GM19452 (cell line): ENCODE measurements around the gene PRDX4.
A peak's percentile ranks its signal among the peaks of the same experiment; 100 is the strongest.
"Not testable (repeated sequence)": the region's sequence is repeated elsewhere in the genome, so short reads cannot be mapped to it uniquely, and the experiment has no call there.

Experiments used
- ATAC-seq: cut with Tn5 transposase; IDR thresholded peaks from one replicate; pipeline ENCODE4 v1.9.1; 2021; ENCODE audit not compliant: unreplicated experiment

The PRDX4 gene

DNA sequence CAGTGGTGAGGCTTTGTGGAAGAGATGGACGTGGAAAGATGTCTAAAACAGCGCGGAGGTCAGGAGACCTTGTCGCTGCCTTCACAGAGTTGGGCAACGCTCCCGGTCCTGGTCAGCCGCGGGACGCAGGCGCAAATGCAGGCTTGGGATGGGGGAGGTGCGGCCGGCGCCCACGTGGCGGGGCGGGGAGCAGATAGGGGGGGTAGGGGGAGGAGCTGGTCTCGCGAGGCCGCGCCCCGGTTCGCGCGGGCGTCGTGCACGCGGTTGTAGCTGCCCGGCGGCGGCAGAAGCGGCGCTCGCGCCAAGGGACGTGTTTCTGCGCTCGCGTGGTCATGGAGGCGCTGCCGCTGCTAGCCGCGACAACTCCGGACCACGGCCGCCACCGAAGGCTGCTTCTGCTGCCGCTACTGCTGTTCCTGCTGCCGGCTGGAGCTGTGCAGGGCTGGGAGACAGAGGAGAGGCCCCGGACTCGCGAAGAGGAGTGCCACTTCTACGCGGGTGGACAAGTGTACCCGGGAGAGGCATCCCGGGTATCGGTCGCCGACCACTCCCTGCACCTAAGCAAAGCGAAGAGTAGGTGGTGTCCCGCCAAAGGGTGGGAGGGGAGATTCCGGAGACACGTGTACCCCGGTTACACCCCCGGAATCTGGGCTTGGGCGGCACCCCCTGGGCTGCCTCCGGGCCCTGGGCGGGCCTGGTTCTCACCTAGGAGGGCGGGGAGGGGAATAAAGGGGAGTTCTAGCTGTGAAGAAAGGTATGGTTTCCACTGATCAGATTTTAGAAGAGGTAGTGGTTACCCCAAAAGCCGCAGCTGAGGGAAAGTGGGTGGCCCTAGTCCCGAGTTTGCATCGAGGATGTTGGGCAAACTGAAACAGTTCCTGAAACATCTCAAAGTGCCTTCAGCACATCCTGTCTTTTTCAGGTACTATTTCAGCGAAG, at the start of gene PRDX4:
PRDX4 (plus strand) TSS at position 255 of the 939 bp plus-strand sequence; CDS start at position 333, 78 bp downstream.
- peak; percentile 58 for ATAC-seq

DNA sequence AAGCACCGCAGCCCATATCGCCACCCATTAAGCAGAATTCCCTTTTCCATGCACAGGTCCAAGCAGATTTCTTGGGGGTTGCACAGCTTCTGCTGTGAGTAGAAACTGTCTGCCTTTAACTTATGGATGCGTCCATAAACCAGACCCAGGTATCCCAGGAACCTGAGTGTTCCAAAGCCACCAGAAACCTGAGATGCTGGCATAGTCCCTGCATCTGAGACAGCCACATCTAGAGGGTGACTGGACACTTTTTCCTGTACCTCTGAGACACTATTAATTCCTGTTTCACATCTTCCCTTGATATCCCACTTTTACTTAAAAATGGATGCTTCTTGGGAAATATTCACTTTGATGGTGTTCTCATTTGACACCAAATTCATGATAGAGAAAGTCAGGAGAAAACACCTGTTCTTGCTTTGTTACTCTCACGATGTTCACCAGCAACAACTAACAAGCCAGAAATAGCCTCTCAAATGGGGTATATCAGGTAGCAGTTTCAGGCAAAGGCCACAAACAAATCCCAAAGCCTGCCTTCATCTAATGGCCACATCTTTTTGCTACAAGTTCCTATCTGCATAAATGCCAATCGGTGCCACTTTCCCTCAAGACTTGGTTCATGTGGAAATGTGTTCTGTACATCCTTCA, 45.5 kb upstream of the PRDX4 start:
- ATAC-seq, result no peak

DNA sequence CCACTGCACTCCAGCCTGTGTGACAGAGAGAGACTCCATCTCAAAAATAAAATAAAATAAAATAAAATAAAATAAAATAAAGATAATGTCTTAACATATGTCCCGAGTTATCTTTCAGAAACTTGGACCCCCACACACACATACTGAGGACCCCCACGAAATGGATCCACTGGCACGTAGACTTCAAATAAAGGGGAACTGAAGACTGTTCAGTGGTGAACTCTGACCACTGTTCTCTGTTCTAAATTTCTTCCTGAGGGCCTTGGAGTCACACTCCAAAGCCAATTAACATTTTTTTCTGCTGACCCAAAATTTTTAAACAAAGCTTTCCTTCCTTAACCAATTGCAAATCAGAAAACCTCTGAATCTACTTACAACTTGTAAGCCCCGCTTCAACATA, 43.5 kb upstream of the PRDX4 start:
- no peak for ATAC-seq

DNA sequence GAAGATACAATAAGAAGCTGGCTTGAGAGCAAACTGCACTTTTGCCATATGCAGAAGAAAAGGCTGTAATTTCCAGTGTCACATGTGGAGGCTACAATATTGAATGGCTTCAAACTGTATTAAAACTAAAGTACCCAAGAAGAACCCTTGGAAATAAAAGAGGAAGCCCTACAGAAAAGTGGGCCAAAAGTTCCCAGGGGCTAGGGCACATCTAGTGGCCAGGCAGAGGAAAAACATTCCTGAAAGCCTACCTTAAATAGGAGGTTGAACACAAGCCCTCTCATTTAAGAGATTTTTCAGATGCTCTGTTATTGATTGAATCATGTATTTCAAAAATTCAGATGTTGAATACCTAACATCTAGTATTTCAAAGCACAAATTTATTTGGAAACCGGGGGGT, 40.6 kb upstream of the PRDX4 start:
- ATAC-seq, result no peak

DNA sequence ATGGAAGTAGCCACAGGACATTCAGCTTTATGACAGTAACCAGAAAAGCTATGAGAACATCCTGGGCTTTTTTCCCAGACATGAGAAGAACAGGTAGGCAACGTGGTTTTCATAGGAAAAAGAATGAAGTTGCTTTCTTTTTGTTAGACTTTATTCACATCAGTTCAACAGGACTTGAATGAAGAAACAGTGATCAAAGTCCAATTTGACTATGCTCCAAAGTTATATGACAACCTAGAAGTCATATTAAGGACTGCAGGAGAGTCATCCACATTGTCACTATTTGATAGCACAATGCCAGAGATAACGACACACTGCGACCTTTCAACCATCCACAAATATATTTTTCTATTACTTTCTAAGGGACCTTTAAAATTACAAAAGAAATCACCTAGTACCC, 39.2 kb upstream of the PRDX4 start:
- ATAC-seq, result no peak

DNA sequence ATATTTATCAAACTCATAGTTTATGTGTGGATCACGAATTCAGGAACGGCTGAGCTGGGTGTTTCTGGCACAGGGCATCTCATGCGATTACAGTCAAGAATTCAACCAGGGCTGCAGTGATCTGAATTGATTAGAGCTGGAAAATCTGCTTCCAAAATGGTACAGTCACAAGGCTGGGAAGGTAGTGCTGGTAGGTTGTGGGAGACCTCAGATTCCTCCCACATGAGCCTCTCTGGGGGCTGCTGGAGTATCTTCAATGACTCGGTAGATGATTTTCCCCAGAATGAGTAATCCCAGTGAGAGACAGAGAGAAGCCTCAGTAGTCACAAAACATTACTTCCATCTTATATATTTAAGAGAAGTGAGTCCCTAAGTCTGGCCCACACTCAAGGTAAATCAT, 36.2 kb upstream of the PRDX4 start:
- no peak for ATAC-seq

DNA sequence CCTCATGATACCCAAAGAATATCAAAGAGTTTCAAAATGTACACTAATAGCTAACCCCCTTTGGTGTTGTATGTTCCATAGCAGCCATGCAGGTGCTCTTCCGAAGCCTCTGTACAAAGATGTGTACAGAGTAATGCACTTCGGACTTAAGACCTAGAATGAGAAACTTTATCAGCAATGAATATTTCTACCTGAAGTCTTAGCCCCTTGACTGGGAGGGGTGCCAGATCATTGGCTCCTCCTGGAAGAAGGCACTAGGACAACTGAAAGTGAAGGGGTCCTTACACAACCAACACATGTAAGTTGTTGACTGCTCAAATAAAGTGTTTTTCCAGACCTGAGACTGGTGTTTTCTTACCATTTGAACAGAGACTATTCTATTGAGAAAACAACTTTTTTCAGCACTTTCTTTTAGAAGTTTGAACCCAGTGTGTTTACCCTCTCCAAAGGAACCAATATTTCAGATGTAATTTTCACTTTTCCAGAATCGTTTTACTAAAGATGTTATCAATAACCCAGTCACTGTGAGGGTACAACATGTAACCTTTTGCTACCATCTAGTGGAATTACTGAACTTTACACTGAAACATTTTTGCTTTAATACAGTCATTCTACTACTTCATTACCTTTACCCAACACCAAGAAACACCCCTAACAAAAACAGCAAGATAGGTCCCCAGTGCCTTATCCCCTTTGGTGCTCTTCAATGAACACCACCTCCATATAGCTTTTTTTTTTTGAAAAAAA, 33.3 kb upstream of the PRDX4 start:
- no peak for ATAC-seq

DNA sequence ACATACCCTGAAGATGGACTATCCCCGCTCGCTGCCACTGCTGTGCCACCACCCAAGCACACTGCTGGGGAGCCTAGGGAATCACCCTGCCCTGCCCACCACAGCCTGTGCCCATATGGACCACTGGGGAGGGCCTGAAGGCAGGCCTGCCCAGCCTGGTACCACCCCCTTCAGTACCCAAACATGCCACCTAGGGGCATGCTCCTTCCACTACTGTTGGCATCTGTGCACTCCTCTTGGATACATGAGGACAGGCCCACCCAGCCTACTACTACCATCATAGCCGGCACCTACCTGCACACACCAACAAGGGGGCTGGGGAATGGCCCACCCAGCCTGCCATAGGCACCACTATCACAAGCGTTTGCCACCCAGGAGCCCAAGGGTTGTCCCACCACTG, 30.1 kb upstream of the PRDX4 start:
- ATAC-seq, result no peak

DNA sequence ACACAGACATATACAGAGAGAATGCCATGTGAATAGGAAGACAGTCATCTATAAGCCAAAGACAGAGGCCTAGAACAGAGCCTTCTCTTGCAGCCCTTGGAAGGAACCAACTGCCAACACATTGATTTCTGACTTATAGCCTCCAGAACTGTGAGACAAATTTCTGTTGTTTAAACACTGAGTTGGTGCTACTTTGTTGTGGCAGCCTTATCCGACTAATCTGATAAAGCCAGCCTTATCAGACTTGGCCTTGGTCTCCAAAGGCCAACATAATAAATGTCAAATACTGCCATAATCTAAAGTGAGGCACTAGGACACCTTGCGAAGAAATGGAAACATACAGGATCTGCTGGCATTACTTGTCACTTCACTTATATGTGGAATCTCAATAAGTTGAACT, 24.3 kb upstream of the PRDX4 start:
- ATAC-seq, result no peak

DNA sequence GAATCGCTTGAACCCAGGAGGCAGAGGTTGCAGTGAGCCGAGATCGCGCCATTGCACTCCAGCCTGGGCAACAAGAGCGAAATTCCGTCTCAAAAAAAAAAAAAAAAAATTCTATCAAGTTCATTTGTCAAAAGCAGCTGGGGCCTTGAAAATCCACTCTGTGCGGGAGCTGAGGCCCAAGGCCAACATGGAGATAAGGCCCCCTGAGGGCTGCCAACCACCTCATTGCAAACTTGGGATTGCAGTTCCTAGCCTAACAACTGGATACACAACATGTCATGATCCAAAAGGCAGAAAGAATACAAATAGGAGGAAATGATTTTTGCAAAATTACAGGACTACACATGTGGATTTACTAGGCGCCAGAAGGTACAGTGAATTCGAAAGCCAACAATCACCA, 22.5 kb upstream of the PRDX4 start:
- no peak for ATAC-seq

DNA sequence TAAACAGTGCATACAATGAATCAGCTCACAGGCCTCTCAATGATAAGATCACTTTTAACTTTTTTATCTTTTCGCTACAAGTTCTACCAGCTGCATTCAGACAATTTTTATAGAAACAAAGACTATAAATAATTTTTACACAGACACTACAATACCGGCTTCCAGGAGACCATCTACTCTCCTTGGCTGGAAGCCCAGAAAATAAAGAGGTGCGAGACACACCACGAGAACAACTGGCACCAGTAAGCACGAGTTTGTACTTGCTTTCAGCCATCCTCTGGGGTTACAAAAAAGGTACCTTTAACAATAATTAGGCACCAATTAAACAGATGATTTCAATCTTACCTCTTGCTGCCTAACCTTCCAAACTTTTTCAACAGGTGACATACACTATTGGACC, 11.2 kb upstream of the PRDX4 start:
- ATAC-seq, result no peak

DNA sequence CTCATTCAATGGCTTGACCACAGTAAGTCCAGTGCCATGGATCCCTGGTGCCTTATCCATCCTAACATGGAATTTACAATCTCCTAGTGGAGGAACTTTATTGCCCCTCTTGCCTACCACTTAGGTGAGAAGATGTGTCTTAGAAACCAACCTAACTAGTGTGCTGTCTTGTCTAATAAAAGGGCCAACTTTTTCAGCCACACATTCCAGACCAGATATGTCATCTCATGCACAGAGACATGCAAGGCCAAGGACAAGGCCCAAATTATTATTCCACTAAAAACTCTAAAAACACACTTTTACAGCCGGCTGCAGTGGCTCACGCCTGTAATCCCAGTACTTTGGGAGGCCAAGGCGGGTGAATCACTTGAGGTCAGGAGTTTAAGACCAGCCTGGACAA, 10.6 kb upstream of the PRDX4 start:
- ATAC-seq, result no peak

DNA sequence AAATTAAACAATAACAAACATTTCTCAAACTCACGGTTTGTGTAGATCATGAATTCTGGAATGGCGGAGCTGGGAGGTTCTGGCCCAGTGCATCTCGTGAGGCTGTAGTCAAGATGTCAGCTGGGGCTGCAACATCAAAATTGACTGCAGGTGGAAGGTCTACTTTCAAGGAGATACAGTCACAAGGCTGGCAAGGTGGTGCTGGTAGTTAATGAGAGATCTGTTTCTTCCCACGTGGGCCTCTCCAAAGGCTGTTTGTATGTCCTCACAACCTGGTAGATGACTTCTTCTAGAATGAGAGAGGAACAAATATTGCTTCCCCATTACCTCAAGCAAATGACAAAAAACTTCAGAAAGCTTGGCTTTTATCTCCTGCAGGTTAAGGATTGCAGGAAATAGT, 8.0 kb upstream of the PRDX4 start:
- no peak for ATAC-seq

DNA sequence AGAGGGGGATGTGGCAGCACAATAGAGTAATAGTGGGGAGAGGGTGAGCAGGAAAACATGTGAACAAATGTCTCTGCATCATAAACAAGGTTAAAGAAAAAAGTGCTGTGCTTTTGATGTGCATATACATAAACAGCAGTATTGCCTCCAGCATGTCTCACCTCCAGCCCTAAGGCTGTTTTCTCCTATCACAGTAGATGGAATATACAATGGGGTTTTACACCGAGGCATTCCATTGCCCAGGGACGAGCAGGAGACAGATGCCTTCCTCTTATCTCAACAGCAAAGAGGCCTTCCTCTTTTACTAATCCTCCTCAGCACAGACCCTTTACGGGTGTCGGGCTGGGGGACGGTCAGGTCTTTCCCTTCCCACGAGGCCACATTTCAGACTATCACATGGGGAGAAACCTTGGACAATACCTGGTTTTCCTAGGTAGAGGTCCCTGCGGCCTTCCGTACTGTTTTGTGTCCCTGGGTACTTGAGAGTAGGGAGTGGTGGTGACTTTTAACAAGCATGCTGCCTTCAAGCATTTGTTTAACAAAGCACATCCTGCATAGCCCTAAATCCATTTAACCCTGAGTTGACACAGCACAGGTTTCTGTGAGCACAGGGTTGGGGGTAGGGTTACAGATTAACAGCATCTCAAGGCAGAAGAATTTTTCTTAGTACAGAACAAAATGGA, 7.1 kb upstream of the PRDX4 start:
- not testable (repeated sequence) for ATAC-seq

DNA sequence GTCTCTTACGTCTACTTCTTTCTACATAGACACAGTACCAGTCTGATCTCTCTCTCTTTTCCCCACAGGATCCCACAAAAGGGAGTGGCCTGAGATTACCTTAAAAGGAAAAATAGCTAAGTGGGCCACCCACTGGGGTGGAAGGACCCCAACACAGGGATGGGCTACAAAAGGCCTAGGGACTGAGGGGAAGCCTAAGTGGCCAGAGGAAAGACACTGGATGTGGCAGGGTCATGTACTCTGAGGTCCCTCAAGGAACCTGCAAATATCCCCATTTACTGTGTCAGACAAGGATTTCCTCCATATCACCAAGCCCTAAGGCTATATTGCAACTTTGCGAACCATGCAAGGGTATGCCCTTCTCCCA, 6.5 kb upstream of the PRDX4 start:
- no peak for ATAC-seq

DNA sequence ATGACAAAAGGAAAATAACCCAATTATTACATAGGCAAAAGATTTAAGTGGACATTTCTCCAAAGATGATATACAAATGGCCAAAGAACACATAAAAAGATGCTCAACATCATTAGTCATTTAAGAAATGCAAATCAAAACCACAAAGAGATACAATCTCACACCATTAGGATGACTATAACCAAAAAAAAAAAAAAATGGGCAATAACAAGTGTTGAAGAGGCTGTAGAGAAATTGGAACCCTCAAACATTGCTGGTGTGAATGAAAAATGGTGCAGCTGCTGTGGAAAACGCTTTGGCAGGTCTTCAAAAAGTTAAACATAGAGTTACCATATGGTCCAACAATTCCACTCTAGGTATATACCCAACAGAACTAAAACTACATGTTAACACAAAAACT, 5.6 kb upstream of the PRDX4 start:
- ATAC-seq, result no peak

DNA sequence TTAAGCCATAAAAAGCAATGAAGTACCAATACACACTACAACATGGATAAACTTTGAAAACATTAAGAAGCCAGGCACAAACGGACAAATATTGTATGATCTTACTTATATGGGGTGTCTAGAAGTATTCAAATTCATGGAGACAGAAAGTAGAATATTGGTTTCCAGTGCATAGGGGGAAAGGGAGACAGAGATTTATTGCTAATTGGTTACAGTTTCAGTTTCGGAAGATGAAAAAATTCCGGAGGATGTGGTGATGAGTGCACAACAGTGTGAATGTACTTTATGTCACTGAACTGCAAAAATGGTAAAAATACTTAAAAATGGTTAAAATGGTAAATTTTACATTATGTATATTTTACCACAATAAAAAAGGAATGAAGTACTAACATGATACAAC, 5.1 kb upstream of the PRDX4 start:
- peak; percentile 65 for ATAC-seq

DNA sequence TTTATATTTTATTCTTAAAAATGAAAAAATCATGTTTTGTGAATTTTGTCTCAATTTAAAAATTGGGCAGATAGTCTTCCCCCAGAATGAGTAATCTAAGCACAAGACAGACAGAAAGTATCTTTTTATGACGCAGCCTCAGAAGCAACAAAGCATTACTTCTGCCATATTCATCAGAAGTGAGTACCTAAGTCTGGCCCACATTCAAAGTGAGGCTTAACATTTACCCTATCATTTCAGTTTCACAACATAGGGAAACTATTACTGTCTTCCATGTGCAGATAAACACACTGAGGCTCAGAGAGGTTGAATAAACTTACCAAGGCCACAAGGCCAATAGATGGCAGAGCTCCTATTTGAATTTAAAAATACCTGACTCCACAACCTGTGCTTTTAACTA, 4.4 kb upstream of the PRDX4 start:
- peak; percentile 47 for ATAC-seq

DNA sequence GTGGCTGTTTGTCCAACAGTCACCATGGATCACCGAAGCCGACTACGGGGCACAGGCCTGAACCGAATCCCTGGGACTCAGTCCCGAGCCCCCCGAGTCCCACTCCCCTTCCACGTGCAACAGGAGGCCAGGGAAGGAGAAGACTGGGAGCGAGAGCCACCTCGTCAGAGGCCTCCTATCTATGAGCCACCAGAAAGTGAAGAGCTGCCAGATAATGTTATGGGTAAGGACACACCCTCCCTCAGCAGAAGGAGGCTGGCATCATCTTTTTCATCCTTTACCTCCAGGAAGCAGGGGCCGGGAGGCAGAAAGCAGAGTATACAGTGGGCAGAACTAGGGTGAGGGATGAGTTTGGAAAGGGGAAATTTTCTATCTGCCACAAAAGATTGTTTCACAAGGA, 2.8 kb upstream of the PRDX4 start:
- ATAC-seq, result no peak

DNA sequence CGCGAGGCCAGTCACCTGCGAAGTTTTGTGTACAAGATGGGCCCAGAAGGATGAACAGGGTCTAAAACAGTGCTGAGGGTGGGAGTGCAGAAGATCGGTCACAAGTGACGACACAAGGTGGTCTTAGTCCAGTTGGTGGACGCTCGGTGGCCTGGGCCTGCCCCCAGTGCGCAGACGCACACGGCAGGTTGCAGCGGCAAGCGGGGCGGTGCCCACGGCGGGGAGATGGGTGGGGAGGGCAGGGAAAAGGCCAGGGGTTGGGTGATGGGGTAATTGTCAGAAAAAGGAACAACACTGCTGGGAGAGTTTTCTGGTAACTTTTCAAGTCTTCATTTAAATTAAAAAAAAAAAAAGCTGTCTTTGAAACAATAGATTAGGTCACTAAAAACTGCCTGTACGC, 1.0 kb upstream of the PRDX4 start:
- no peak for ATAC-seq

DNA sequence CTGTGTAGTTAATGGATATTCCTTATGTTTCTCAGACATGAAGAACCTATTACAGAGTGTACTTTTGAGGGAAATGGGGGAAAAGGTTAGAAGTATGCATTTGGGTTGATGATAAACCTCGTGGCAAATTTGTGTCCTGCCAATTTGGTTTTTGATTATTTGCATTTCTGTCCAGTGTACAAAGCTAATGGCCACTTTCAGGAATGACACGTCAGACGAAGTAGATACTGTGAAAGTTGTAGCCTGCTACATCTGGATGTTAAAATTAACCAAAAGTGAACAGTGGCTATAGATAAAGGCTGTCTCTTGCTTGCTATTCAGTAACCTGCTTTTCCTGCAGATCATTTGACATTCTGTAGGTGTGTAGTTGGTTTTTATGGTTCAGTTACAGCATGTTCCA, 1.0 kb downstream of the PRDX4 start:
- ATAC-seq, result peak; percentile 51
